Measurements from ENCODE around the gene ACSS2.

Gene ACSS2

DNA sequence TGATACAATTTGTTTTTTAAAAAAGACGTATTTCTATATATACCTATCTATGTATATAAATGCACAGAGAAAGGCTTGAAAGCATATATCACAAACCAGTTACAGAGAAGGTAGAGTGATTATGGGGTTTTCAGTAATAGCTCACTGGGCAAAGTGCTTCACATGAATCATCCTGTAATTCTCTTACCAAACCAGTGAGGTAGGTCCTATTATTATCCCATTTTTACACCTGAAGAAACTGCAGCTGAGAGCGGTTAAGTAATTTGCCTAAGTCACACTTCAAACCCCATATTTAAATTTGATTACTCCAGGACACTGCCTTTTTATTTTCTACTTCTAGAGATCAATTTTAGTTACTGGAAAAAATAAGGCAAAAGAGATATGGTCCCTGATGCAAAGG, 74.8 kb downstream of the ACSS2 start:
- DNase-seq, result peak; percentile 61

DNA sequence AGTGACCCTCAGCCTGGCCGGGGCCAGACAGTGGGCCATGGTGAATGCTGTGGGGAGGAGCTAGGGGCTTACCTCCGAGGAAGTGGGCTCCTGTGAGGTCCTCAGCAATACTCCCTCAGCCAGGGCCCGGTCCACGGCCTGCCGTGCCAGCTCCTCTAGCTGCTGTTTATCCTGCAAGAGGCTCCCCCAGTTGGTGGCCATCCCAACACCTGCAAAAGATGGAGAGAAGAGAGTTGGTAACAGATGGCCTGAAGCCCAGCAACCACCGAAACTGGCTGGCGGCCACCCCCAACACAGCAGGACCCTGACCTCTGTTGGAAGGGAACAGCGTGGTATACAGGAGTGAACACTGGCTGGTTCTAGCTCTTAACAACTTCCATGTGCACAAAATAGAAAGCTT, 75.2 kb downstream of the ACSS2 start:
- no peak for DNase-seq

- DNase-seq, result peak; percentile 94
These were observed 76.3 kb downstream of the ACSS2 start for GRCh38 chr20:34952671-34953070.

DNA sequence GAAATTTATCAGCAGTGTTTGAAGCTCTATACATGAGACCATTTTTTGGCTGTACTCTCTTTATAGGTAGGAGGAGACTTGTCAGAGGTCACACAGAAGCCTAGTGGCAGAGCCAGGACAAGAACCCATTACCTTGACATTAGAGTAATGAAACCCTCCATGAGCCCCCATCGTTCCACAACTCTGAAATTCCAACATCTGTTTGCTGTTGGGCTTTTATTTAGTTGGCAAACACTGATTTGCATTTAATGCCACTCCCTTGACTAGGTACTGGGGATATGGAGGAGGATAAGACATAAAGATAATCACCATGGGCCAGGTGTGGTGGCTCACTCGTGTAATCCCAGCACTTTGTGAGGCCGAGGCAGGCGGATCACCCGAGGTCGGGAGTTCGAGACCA, 77.5 kb downstream of the ACSS2 start:
- DNase-seq, result no peak

DNA sequence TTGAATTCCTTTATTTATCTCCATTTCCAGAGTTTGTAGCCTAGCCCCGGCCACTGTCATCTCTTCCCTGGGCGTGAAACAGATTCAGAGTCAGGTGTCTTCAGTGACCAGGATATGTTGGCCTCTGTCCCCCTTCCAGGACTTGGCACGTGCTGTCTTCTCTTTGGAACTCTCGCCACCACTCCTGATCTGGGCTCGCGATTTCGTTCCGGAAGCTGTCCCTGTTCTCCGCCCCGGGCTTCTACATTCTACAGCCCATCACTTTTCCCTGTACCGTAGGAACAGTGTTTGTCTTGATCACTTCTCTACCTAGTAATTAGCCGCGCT, 78.5 kb downstream of the ACSS2 start:
- DNase-seq, result no peak

- peak; percentile 92 for DNase-seq
These were observed 79.0 kb downstream of the ACSS2 start, which contains the start of the genes GSS and MYH7B for GRCh38 chr20:34955231-34956040. Gene GSS, minus strand, starts transcription at chr20:34955806. Its CDS starts 3,954 bp downstream, at chr20:34951852. Gene MYH7B, plus strand, starts transcription at chr20:34955868. Its CDS starts 22,138 bp downstream, at chr20:34978006.

DNA sequence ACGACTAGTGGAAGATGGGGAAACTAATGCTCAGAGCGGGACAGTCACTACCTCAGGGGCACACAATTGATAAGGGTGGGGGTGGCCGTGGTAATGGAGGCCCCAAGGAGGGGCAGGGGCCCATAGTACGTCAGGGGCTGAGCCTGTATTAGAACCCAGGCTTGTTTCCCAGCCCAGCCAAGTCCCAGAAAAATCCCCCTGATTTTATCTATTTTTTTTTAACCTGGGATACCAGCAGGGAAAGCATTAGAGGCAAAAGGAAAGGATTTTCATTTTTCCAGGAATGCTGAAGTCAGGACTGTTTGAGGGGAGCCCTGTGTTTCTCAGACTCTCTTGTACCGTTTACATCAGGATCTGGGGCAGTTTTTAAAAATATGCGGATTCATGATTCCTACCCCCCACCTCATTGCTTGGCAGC, 79.6 kb downstream of the ACSS2 start:
- DNase-seq, result no peak

DNA sequence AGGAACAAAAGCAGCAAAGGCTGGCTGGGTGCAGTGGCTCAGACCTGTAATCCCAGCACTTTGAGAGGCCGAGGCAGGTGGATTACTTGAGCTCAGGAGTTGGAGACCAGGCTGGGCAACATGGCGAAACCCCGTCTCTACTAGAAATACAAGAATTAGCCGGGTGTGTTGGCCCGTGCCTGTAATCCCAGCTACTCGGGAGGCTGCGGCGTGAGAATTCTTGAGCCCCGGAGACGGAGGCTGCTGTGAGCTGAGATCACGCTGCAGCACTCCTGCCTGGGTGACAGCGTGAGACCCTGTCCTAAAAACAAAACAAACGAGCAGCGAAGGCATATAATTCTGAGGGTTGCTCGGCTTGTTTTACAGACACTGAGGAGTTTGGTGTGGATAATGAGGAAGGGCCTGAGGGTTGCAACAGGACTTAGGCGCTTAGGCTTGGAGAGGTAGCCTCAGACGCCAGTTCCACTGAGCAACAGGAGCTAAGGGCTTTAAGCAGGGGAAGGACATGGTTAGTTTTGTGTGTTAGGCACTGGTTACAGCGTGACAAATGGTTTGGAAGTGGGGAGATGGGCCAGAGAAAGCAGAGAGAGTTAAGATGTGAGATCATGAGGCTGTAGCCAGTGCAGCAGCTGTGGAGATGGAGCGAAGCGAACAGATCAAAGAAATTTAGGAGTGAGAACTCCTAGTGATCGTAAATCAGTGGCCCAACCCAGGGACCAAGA, 80.5 kb downstream of the ACSS2 start:
- no peak for DNase-seq

DNA sequence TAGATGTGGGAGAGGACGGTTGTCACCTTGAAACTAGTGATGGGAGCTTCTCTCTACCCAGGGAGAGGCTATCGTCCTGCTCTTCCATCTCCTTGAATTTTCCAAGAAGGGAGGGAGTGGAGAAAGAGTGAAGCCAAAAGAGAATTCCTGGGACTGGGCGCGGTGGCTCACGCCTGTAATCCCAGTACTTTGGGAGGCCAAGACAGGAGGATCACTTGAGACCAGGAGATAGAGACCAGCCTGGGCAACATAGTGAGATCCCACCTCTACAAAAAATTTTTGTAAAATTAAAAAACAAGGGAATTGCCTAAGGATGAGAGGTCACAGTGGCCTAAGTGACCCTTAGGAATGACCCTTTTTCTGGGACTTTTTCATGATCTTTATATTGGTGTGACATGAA, 88.1 kb downstream of the ACSS2 start:
- no peak for DNase-seq

- no peak for DNase-seq
These were observed 88.6 kb downstream of the ACSS2 start for GRCh38 chr20:34965051-34965450.

- DNase-seq, result no peak
These were observed 91.0 kb downstream of the ACSS2 start for GRCh38 chr20:34967421-34967820.

GRCh38 chr20:34968042-34968775, 91.8 kb downstream of the ACSS2 start:
- DNase-seq, result no peak

- no peak for DNase-seq
These were observed 93.9 kb downstream of the ACSS2 start for GRCh38 chr20:34970193-34970840.

DNA sequence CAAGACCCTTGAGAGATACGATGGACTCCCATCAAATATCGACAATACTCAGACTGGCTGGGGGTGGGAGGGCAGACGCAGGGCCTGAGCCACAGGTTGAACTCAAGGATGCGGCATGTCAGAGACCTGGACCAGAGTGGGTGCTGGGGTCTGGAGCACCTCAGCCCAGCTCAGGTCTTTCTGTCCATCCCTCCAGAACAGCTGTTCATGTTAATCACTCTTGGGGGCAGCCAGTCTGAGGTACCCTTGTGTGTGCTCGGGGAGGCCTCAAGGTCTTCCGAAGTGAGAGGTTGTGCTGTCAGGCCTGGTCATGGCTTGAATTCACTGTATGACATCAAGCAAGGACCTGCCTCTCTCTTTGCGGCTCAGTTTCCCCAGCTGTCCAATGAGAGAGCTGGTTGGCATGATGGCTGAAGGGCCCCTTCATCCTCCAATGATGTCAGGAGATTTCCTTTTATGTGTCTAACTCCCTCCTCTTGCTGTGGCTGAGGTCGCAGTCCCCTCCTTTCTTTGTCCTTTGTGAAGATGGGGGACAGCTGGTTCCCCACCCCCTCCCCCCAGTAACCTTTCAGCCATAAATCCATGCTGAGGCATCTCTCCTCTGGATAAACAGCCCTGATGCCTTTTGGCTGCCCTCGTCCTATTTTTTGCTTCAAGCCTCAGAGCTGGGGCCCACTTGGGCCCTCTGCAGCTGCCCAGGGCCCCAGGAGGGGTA, 94.6 kb downstream of the ACSS2 start:
- no peak for DNase-seq

GRCh38 chr20:34971561-34972235, 95.3 kb downstream of the ACSS2 start:
- DNase-seq, result no peak

DNA sequence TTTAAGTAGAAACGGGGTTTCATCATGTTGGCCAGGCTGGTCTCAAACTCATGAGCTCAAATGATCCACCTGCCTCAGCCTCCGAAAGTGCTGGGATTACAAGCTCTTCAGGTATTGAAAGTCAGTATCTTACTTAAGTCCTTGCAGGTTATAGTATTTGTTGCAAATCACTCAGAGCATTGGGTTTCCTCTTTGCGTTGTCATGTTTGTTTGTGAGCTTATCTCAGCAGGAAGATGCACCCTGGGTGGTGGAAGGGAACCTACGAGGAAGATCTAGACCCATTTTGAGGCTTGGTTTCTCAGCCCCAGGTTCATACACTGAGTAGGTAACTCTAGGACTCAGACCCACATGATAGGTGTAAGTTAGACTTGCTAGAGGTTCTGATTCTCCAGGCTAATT, 97.8 kb downstream of the ACSS2 start:
- DNase-seq, result no peak

DNA sequence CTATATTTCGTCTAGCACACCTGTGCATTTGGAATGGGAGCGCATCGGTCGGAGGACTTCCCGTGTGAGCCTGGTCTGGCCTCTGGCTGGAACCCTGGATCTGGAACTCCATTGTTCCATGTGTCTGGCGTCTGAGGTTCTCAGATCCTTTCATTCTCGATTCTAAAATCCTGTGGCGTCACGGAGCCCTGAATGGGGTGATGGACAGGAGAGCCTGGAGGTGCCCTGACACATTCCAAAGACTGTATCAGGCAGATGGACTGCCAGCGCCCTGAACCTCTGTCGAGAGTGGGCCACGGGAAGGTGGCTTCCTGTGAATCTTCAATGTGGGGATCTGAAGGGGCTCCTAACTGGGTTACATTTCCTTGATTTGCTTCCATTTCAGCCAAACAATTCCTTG, 99.9 kb downstream of the ACSS2 start:
- no peak for DNase-seq
